HG02642 (cell line): ENCODE data around the gene RNFT2.

Experiments
- ATAC-seq: cut with Tn5 transposase; IDR thresholded peaks from one replicate; pipeline ENCODE4 v1.9.1; 2021; ENCODE audit warnings: mild to moderate bottlenecking; ENCODE audit not compliant: unreplicated experiment, poor library complexity

Gene RNFT2

DNA sequence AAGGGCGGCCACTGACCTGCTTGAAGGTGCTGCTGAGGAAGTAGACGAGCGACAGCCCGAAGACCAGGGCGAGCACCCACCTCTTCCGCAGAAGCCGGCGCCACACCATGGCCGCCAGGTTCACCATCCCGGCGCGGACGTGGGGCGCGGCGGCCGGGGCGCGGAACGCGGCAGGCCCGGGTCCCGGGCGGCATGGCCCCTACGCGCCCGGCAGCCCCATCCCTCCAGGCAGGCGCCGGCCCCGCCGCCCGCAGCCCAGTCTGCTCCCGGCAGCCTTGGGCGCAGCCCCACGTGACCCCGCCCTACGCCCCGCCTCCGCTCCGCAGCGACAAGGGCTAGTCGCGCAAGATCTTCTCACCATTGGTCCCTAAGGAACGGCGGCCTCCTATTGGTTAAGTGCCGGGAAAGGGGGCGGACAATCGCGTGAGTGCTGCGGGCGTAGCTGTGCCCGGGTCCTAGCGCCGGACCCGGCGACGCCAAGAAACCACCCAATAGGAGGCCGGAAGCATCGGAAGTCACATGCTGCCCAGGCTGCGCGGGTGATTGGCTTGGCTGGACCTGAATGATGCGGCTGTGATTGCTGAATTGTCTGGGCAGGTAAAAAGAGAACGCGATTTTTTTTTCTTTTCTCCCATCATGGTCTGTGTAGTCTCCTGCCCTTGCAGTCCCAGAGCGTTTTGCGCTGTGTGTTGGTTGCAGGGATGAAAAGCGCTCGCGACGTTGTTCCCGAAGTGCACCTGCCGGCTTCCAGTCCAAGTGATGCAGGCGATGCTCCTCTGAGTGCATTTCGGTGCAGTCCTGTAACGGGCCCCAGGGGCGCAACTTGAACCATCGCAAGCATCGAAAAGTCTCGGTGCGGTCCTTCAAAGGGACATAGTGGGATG is at the start of gene RNFT2, which contains the start of gene SPRING1:
Gene RNFT2, plus strand, starts transcription at position 542 of the 884 bp plus-strand sequence. CDS start 2,183 bp downstream, outside the sequence.
Gene SPRING1, minus strand, starts transcription at position 296 of the 884 bp plus-strand sequence. Its CDS starts 169 bp downstream, at position 127.
- peak; percentile 95 for ATAC-seq

DNA sequence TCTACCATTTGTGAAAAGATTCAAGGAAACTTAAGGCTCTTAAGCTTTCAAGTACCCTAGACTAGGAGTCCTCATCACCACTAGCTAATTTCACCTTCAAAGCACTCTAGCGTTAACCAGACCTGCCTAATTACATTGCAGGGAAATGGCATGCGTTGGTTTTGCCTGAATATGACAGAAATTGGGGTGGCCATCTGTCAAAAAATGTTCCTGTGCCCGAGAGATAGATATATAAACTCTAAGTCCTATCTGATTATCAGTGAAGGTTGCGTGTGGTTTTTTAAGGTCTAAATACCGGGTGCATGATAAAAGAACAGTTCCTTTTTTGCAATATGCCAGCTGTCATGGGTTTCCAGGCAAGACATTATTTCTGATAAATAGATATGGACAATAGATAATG is 48.6 kb upstream of the RNFT2 start:
- no peak for ATAC-seq

DNA sequence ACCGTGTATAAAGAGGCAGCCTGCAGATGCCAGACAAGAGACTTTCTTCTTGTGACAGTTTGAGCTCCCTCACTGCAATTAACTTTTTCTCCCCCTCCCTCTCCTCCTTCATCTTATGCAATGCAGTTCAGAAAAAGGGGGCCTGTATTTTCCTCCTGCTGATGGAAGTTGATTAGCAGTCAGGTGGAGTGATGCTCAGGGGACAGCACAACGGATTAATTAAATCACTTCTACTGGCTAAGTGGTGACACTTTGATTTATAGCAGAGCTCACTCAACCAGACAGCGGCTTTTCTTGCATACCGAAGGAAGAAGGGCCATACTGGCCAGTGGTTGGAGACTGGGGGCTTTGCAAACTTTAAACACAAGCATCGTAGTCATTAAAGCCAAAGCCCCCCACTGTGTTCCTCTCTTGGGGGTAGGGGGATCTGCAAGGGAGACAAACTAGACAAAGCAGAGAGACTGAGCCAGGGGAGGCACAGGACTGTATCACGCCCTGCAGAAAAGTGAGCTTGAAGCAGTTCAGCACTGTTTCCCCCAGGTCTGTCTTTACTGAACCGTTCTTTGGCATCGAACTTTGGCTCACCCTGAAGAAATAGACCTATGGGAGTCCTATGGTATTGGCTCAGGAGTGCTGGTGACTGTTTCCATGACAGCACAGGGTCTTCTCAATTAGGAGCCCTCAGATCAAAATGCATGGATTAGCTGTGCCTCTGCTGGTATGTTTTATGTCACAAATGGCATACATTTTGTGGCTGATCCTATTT is 48.0 kb upstream of the RNFT2 start:
- no peak for ATAC-seq

DNA sequence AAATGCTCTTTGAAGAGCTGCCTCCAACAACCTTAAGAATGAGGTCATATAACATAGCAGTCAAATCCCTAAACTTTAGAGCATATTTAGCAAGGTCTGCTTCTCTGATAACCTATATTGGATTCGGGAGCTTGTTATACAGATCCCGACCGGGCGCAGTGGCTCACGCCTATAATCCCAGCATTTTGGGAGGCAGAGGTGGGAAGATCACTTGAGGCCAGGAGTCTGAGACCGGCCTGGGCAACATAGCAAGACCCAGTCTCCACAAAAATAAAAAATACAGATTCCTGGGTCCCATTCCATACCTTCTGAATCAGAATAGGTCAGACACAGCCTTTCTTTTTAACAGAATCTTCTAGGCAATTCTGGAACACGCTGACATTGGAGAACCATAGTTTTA is 46.9 kb upstream of the RNFT2 start:
- ATAC-seq = no peak

- no peak for ATAC-seq
Observed at GRCh38 chr12:116691636-116692035, 46.5 kb upstream of the RNFT2 start.

DNA sequence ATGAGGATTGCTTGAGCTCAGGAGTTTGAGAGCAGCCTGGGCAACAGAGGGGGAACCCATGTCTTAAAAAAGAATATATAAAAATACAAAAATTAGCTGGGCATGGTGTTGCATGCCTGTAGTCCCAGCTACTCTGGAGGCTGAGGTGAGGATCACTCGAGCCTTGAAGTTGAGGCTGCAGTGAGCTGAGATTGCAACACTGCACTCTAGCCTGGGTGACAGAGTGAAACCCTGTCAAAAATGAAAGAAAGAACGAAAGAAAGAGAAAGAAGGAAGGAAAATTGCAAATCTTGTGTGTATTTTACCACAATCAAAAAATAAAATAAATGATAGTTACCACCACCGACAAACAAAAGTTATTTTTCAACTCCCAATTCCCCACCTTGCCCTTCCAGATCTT is 45.5 kb upstream of the RNFT2 start:
- no peak for ATAC-seq

GRCh38 chr12:116693286-116694227 is 44.6 kb upstream of the RNFT2 start:
- ATAC-seq = no peak

GRCh38 chr12:116694653-116695463 is 43.3 kb upstream of the RNFT2 start:
- no peak for ATAC-seq

DNA sequence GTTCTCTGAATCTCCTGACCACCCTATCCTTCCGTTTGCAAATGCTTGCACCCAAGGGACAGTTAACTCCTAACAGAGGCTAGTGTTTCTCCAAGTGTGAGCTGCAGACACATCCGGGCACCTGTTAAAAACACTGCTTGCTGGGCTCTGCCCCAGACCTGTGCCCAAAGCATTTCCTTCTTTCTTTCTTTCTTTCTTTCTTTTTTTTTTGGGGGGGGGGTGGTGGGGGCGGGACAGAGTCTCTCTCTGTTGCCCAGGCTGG is 42.7 kb upstream of the RNFT2 start:
- no peak for ATAC-seq

- no peak for ATAC-seq
Observed at GRCh38 chr12:116697305-116697704, 40.8 kb upstream of the RNFT2 start.

DNA sequence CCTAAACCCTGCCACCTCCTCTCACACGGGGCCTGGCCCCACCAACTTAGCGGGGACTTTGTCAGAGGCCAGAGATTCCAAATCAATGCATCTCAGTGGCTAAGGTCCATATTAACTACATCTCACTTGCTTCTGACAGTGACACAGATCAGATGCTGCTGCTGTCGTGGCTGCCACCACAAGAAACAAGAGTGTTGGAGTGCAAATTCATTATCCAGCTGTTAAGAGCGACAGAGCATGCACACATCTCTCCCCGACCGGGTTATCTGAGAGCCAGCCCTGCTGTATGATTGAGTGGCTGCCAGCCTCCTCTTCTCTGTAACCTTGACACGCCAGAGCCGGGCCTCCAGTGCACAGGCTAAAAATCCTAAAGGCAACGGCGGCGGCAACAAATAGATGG is 40.4 kb upstream of the RNFT2 start:
- no peak for ATAC-seq

- no peak for ATAC-seq
Observed at GRCh38 chr12:116698116-116698515, 40.0 kb upstream of the RNFT2 start.

DNA sequence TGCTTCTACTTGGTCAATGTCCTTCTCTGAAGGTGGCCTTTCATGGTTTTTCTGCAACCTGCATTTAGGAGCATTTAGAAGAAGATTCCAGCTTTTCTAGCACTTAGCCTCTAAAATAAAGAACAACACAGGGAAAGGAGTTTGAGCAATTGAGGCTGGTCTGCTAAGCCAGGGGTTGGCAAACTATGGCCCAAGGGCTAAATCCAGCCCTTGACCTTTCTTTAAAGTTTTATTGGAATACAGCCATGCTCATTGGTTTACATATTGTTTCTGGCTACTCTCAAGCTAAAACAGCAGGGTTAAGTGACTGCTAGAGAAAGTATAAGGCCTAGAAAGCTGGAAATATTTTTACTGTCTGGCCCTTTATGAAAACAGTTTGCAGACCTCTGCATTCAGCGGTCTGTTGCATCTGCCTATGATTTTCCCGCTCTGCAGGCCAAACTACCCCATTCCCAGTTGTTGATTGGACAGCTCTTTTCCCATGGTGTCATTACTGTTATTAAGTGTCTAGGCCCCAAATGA is 39.5 kb upstream of the RNFT2 start:
- no peak for ATAC-seq

DNA sequence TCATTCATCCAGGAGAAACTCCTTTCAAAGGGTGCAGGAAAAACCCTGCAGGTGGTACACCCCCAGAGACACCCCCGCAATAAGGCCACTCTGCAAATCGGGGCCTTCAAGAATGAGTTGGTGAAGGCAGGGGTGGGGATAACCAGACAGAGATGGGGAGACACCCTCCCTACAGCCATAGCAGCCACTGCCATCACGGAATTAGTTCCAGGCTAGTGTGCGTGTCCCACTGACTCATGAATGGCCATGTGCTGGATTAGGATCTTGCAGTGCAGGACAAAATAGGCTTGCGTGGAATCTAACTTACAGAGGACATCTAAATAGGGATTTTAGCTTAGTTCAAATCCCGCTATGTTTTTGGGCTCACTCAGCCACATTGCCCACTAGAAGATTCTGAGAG is 38.0 kb upstream of the RNFT2 start:
- no peak for ATAC-seq

GRCh38 chr12:116701432-116701831 is 36.7 kb upstream of the RNFT2 start:
- ATAC-seq = no peak

GRCh38 chr12:116703214-116703795 is 34.8 kb upstream of the RNFT2 start:
- ATAC-seq = peak; percentile 56

GRCh38 chr12:116707751-116708150 is 30.4 kb upstream of the RNFT2 start:
- ATAC-seq = no peak

GRCh38 chr12:116708826-116709756 is 29.0 kb upstream of the RNFT2 start:
- ATAC-seq = no peak
